CD8-positive, alpha-beta memory T cell (primary cell): ENCODE data around the gene FAM131A. TPM values are rescaled to one million over a fixed set of nuclear protein-coding genes. Genes with fewer than 3 reads are reported as not detected.
A peak's percentile ranks its signal among the peaks of the same experiment; 100 is the strongest.

Experiments
- CTCF ChIA-PET: fragments of 350-600 bp; sonication (Branson Sonifier 250); formaldehyde crosslinking; loops from one replicate; lab custom pipeline; 2021; ENCODE audit warnings: antibody characterized with exemption; lab: Charles Lee
- POLR2A ChIA-PET: fragments of 350-600 bp; sonication (Branson Sonifier 250); formaldehyde crosslinking; loops from one replicate; lab custom pipeline; 2021; ENCODE audit warnings: antibody characterized with exemption; lab: Charles Lee
- DNase-seq, 5 donors: peaks; one replicate each; pipeline versions ENCODE4 v3.0.0 to v3.0.0-alpha.2; 2020 to 2022; ENCODE audit warnings: mixed read lengths in 1 of 5
- H3K27ac ChIP-seq: one replicate; pipeline ENCODE4 v1.7.0; 2013; ENCODE audit warnings: low read depth, mild to moderate bottlenecking, low read length, moderate library complexity
- H3K27me3 ChIP-seq: 2 replicates; pipeline ENCODE4 v1.7.0; 2013; ENCODE audit warnings: low read length, mild to moderate bottlenecking; ENCODE audit not compliant: insufficient read depth, poor library complexity, severe bottlenecking
- H3K36me3 ChIP-seq: 2 replicates; pipeline ENCODE4 v1.7.0; 2013; ENCODE audit warnings: mild to moderate bottlenecking, low read length, moderate library complexity; ENCODE audit not compliant: insufficient read depth
- H3K4me1 ChIP-seq: 2 replicates; pipeline ENCODE4 v1.7.0; 2013; ENCODE audit warnings: mild to moderate bottlenecking, low read length, moderate library complexity; ENCODE audit not compliant: insufficient read depth
- H3K4me3 ChIP-seq: 2 replicates; pipeline ENCODE4 v1.7.0; 2013; ENCODE audit warnings: mild to moderate bottlenecking, low read length
- H3K9me3 ChIP-seq: 2 replicates; pipeline ENCODE4 v1.7.0; 2013; ENCODE audit warnings: mild to moderate bottlenecking, low read length
- H3K27ac Mint-ChIP-seq, 8 donors: one replicate each; pipeline ENCODE4 v1.8.0; 2020 to 2021; ENCODE audit warnings: mixed read lengths in 8 of 8, mild to moderate bottlenecking in 6 of 8, inconsistent platforms in 3 of 8, moderate library complexity in 3 of 8
- H3K27me3 Mint-ChIP-seq, 2 donors: one replicate each; pipeline ENCODE4 v1.8.0; 2020 to 2021; ENCODE audit warnings: mixed read lengths in 2 of 2, mild to moderate bottlenecking in 1 of 2, moderate library complexity in 1 of 2
- H3K36me3 Mint-ChIP-seq, 3 donors: one replicate each; pipeline ENCODE4 v1.8.0; 2020 to 2021; ENCODE audit warnings: mixed read lengths in 3 of 3, inconsistent platforms in 1 of 3, mild to moderate bottlenecking in 1 of 3
- H3K4me1 Mint-ChIP-seq, 3 donors: one replicate each; pipeline ENCODE4 v1.8.0; 2020 to 2021; ENCODE audit warnings: mixed read lengths in 3 of 3, inconsistent platforms in 1 of 3, mild to moderate bottlenecking in 1 of 3
- H3K4me3 Mint-ChIP-seq, 7 donors: one replicate each; pipeline ENCODE4 v1.8.0; 2020 to 2021; ENCODE audit warnings: mixed read lengths in 7 of 7, mild to moderate bottlenecking in 6 of 7, moderate library complexity in 4 of 7, inconsistent platforms in 2 of 7
- H3K9me3 Mint-ChIP-seq, 5 donors: one replicate each; pipeline ENCODE4 v1.8.0; 2020 to 2022; ENCODE audit warnings: mixed read lengths in 5 of 5, mild to moderate bottlenecking in 3 of 5, moderate library complexity in 2 of 5, inconsistent platforms in 1 of 5
- polyA plus RNA-seq: library from polyadenylated mRNA; unstranded; fragments of 300-500 nt; fragmentation: Illumina TruSeq; gene quantifications from one replicate; pipeline ENCODE4 v1.2.3, GENCODE V29; 2021
- total RNA-seq, 2 experiments: library from RNA; stranded (reverse); gene quantifications; one replicate each; pipeline ENCODE4 v1.2.3, GENCODE V29; 2021

FAM131A gene
- total and polyA plus RNA-seq, 3 experiments from 2014 or later: 2.2 to 2.4 (median 2.2) TPM

DNA sequence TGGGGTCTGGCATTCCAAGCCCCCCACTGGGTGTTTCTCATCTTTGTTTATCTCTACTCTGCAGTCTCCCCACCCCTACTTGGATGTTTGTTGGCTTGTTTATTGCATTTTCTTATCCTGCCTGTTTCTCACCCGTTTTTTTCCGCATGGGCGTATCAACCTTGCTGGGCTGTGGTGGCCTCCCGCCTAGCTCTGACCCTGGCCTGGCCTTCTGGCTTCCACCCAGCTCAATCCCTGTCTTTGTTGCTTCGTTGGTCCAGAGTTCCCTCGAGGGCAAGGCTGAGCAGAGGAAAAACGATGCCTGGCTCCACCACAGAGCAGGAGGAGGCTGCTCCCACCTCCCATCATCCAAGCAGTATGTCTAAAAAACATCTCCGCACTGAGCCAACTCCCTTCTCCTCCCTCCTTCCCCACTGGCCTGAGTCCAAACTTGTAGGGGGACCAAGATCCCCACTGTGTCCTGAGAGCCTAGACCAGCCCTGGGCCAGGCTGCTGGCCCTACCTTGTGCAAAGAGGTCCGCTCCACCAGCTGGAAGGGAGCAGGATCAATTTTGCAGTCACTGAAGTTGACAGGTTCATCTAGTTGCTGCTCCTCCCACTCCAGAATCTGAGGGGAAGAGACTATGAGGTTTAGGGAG, 14.2 kb downstream of the FAM131A start:
- Histone ChIP-seq H3K27me3 (no peaks in the 10 kb centered on the region), H3K4me3 (no peak overlapping the region), H3K27ac (no peak overlapping the region), H3K9me3 (no peaks in the 10 kb centered on the region), H3K36me3 (no peaks in the 10 kb centered on the region), H3K4me1 (peaks cover 4% of the 10 kb centered on the region)
- H3K4me1 Mint-ChIP-seq: peaks cover 0 to 6% (median 0%) of the 10 kb centered on the region in 3 donors
- ChIA-PET CTCF (interaction anchor here (1.1 to 1.6 kb wide), 3 partner anchors 20 to 162 kb away, joined by 4 to 8 read pairs (median 5); no protein-coding TSS in a partner anchor), POLR2A (interaction anchor here (1.0 kb wide), 1 partner anchor 162 kb away, joined by 4 read pairs; no protein-coding TSS in a partner anchor)
- H3K9me3 Mint-ChIP-seq: no peaks in the 10 kb centered on the region
- no peaks in the 10 kb centered on the region for H3K36me3 Mint-ChIP-seq
- H3K27ac Mint-ChIP-seq: no peak overlapping the region
- H3K4me3 Mint-ChIP-seq: no peak overlapping the region
- DNase-seq: no peak
- no peaks in the 10 kb centered on the region for H3K27me3 Mint-ChIP-seq

- ChIA-PET CTCF (interaction anchor here (1.1 to 1.9 kb wide), 3 partner anchors 10 to 162 kb away, joined by 5 to 8 read pairs (median 7); partner anchors contain the start of gene POLR2H), POLR2A (interaction anchor here (1.0 kb wide), 1 partner anchor 161 kb away, joined by 4 read pairs; no protein-coding TSS in a partner anchor)
- no peaks in the 10 kb centered on the region for H3K36me3 Mint-ChIP-seq
- H3K9me3 Mint-ChIP-seq: no peaks in the 10 kb centered on the region
- H3K9me3 ChIP-seq: no peaks in the 10 kb centered on the region
- no peak overlapping the region for H3K4me3 ChIP-seq
- H3K4me1 Mint-ChIP-seq: peaks cover 0 to 6% (median 0%) of the 10 kb centered on the region in 3 donors
- no peak overlapping the region for H3K27ac ChIP-seq
- no peaks in the 10 kb centered on the region for H3K36me3 ChIP-seq
- no peaks in the 10 kb centered on the region for H3K27me3 ChIP-seq
- no peaks in the 10 kb centered on the region for H3K27me3 Mint-ChIP-seq
- H3K27ac Mint-ChIP-seq: no peak overlapping the region
- peaks cover 4% of the 10 kb centered on the region for H3K4me1 ChIP-seq
- no peak overlapping the region for H3K4me3 Mint-ChIP-seq
- DNase-seq: no peak
These were observed 14.9 kb downstream of the FAM131A start for GRCh38 chr3:184352149-184352785.

DNA sequence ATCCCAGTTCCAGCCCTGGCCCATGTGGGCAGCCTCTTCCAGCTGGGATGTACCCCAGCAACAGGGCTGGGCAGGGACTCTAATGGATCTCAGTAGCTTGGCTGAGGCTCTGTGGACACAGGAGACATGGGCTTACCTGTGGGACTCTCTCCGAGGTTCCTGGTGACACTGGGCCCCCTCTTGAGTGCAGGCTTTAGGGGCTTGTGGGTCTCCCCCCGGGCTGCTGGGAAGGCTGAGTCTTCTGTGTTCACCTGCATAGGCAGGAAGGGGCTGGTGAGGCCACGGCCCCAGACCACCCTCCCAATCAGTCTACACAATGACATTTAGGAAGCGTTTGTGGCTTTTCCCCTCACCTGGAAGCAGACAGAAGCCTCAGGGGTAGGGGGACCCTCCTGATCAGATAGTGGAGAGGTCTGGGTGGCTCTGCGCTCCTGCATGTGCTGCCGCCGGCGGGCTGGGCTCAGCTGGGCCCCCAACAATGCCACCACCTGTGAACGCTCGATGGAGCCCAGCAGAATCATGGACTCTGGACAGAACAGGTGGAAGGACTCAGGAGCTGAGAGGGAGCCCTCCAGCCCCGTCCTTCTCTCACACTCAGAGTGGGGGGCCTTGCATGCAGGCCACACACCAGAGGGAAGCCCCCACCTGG, 15.6 kb downstream of the FAM131A start:
- POLR2A ChIA-PET: interaction anchor here (1.0 kb wide), 1 partner anchor 161 kb away, joined by 4 read pairs; no protein-coding TSS in a partner anchor
- Mint-ChIP-seq H3K9me3 (no peaks in the 10 kb centered on the region), H3K4me3 (no peak overlapping the region), H3K4me1 (peaks cover 0 to 6% (median 0%) of the 10 kb centered on the region in 3 donors), H3K36me3 (no peaks in the 10 kb centered on the region), H3K27me3 (no peaks in the 10 kb centered on the region), H3K27ac (no peak overlapping the region)
- Histone ChIP-seq H3K27me3 (no peaks in the 10 kb centered on the region), H3K36me3 (no peaks in the 10 kb centered on the region), H3K9me3 (no peaks in the 10 kb centered on the region), H3K27ac (no peak overlapping the region), H3K4me1 (peaks cover 4% of the 10 kb centered on the region), H3K4me3 (no peak overlapping the region)
- CTCF ChIA-PET: interaction anchor here (0.9 to 2.6 kb wide), 12 partner anchors 9 to 161 kb away, joined by 3 to 31 read pairs (median 4); partner anchors contain the start of genes POLR2H and THPO
- DNase-seq: no peak

DNA sequence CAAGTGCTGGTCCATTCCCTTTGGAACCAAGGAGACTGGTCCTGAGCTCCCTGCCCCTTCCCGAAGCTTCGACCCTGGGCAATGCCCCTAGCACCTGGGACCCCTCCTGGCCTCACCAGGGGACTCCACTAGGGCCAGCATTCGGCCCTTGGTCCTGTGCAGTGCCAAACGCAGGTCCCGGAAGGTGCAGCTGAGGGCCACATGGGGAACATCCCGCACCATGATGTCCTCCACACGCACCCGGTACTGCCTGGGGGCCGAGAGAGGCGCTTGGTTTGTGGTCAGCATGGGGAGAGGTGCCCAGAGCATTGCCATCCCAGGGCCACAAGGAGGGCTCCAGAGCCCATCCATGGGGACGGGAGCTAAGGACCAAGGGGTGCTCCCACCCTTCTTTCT, 16.1 kb downstream of the FAM131A start:
- no peak overlapping the region for H3K4me3 Mint-ChIP-seq
- H3K27ac Mint-ChIP-seq: no peak overlapping the region
- H3K4me3 ChIP-seq: no peak overlapping the region
- no peaks in the 10 kb centered on the region for H3K9me3 Mint-ChIP-seq
- H3K9me3 ChIP-seq: no peaks in the 10 kb centered on the region
- no peaks in the 10 kb centered on the region for H3K27me3 Mint-ChIP-seq
- no peaks in the 10 kb centered on the region for H3K27me3 ChIP-seq
- H3K36me3 ChIP-seq: no peaks in the 10 kb centered on the region
- peaks cover 4% of the 10 kb centered on the region for H3K4me1 ChIP-seq
- H3K27ac ChIP-seq: no peak overlapping the region
- H3K36me3 Mint-ChIP-seq: no peaks in the 10 kb centered on the region
- DNase-seq: no peak
- ChIA-PET CTCF (interaction anchor here (0.6 to 2.6 kb wide), 17 partner anchors 9 to 190 kb away, joined by 3 to 31 read pairs (median 4); partner anchors contain the start of genes POLR2H and THPO), POLR2A (interaction anchor here (0.6 kb wide), 1 partner anchor 151 kb away, joined by 6 read pairs; no protein-coding TSS in a partner anchor)
- peaks cover 0 to 6% (median 0%) of the 10 kb centered on the region in 3 donors for H3K4me1 Mint-ChIP-seq

- Histone ChIP-seq H3K4me3 (no peak overlapping the region), H3K27me3 (no peaks in the 10 kb centered on the region), H3K27ac (no peak overlapping the region), H3K4me1 (peaks cover 4% of the 10 kb centered on the region), H3K9me3 (no peaks in the 10 kb centered on the region), H3K36me3 (no peaks in the 10 kb centered on the region)
- no peak overlapping the region for H3K4me3 Mint-ChIP-seq
- peak; percentile 33 to 72 (median 52) for DNase-seq
- ChIA-PET CTCF (interaction anchor here (0.6 to 2.6 kb wide), 18 partner anchors 8 to 191 kb away, joined by 3 to 31 read pairs (median 4); partner anchors contain the start of genes POLR2H and THPO), POLR2A (interaction anchor here (0.5 to 0.6 kb wide), 2 partner anchors 10 to 151 kb away, joined by 3 to 6 read pairs; no protein-coding TSS in a partner anchor)
- H3K27ac Mint-ChIP-seq: peak overlapping the region in 1 of 8 donors; percentile 38
- no peaks in the 10 kb centered on the region for H3K9me3 Mint-ChIP-seq
- H3K27me3 Mint-ChIP-seq: no peaks in the 10 kb centered on the region
- no peaks in the 10 kb centered on the region for H3K36me3 Mint-ChIP-seq
- H3K4me1 Mint-ChIP-seq: peaks cover 0 to 6% (median 0%) of the 10 kb centered on the region in 3 donors
These were observed 16.8 kb downstream of the FAM131A start for GRCh38 chr3:184354121-184354728.

- Mint-ChIP-seq H3K27ac (no peak overlapping the region), H3K4me1 (peaks cover 0 to 6% (median under 1%) of the 10 kb centered on the region in 3 donors), H3K27me3 (no peaks in the 10 kb centered on the region), H3K4me3 (no peak overlapping the region), H3K36me3 (no peaks in the 10 kb centered on the region), H3K9me3 (no peaks in the 10 kb centered on the region)
- ChIA-PET CTCF (interaction anchor here (1.2 to 2.6 kb wide), 3 partner anchors 14 to 159 kb away, joined by 4 to 31 read pairs (median 6); partner anchors contain the start of gene THPO), POLR2A (interaction anchor here (0.5 kb wide), 1 partner anchor 10 kb away, joined by 3 read pairs; no protein-coding TSS in a partner anchor)
- Histone ChIP-seq H3K27ac (no peak overlapping the region), H3K36me3 (no peaks in the 10 kb centered on the region), H3K4me3 (no peak overlapping the region), H3K9me3 (no peaks in the 10 kb centered on the region), H3K4me1 (peaks cover 4% of the 10 kb centered on the region), H3K27me3 (no peaks in the 10 kb centered on the region)
- DNase-seq: no peak
These were observed 17.4 kb downstream of the FAM131A start for GRCh38 chr3:184354754-184355153.

DNA sequence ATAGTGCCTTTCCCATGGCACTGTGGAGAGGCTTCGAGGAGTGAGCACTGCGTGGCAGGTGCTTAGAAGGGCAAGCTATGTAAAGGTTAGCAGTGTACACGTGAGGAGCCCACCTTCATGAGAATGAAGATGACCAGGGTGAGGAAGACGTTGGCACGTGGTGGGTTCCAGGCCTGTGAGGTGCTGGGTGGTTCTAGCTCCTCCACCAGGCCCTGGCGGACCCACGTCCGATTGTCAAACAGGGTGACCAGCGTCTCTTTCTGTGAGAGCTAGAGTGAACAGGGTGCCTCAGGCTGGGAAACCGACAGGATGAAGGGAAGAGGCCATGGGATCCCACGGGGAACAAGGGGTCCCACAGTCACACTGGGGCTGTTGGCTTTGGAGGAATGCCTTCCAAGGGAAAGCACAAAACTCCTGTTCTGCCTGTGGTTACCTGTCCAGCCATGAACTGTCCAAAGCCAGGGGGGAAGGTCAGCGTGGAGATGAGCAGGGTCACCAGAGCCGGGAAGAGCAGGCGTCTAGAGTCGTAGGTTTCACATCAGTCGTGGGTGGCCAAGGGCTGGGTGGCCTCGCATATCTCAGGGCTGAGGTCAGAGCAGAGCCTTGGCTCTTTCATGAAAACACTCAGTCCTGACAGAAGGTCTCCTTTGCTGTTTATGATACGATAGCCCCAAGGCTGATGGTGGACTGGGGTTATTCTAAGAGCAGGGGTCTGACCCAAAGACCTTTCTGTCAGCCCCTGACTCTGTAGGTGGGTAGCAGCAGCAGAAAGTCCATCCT, 18.1 kb downstream of the FAM131A start:
- H3K9me3 ChIP-seq: no peaks in the 10 kb centered on the region
- no peak overlapping the region for H3K27ac ChIP-seq
- CTCF ChIA-PET: interaction anchor here (1.2 to 2.6 kb wide), 2 partner anchors 13 to 158 kb away, joined by 6 to 31 read pairs; no protein-coding TSS in a partner anchor
- H3K4me1 ChIP-seq: peaks cover 5% of the 10 kb centered on the region
- H3K4me3 ChIP-seq: no peak overlapping the region
- Mint-ChIP-seq H3K4me3 (peak overlapping the region in 1 of 7 donors; percentile 57), H3K36me3 (no peaks in the 10 kb centered on the region), H3K9me3 (no peaks in the 10 kb centered on the region), H3K27me3 (no peaks in the 10 kb centered on the region), H3K27ac (peak overlapping the region in 1 of 8 donors; percentile 71), H3K4me1 (peaks cover 3 to 6% (median 5%) of the 10 kb centered on the region in 3 donors)
- POLR2A ChIA-PET: no interaction called here
- DNase-seq: no peak
- no peaks in the 10 kb centered on the region for H3K27me3 ChIP-seq
- H3K36me3 ChIP-seq: no peaks in the 10 kb centered on the region
